Raji (cell line): ENCODE results near the gene AFF2.

ENCODE experiments used
- POLR2A ChIP-seq: IDR thresholded peaks from 2 replicates; pipeline ENCODE4 v1.6.1; 2011; ENCODE audit warnings: low read depth, low read length, control low read depth; ENCODE audit not compliant: insufficient read depth

The AFF2 gene

GRCh38 chrX:148593987-148594386, 93.6 kb downstream of the AFF2 start:
- TF ChIP-seq POLR2A, result no peak

- TF ChIP-seq POLR2A, result no peak
These were observed 99.0 kb downstream of the AFF2 start for GRCh38 chrX:148599404-148599803.

DNA sequence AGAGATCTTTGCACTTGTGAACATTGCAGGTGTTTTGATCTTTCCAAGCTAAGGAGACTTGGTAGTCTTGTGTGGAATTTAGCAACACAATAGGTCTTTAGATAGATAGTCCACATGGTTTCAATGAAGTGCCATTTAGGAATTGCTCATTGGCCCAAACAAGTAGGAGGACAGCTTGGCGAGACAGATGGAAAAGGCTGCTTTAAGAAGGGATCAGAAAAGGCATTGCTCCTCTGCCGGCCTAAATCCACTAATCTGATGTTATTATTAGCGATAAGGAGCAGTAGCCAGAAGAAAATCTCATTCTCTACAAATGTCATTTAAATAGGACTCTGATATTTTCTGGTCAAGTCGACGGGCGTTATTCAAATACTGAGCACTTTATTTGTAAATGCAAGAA, 99.7 kb downstream of the AFF2 start:
- TF ChIP-seq POLR2A, result no peak

GRCh38 chrX:148600581-148600980, 100.2 kb downstream of the AFF2 start:
- TF ChIP-seq POLR2A, result no peak

DNA sequence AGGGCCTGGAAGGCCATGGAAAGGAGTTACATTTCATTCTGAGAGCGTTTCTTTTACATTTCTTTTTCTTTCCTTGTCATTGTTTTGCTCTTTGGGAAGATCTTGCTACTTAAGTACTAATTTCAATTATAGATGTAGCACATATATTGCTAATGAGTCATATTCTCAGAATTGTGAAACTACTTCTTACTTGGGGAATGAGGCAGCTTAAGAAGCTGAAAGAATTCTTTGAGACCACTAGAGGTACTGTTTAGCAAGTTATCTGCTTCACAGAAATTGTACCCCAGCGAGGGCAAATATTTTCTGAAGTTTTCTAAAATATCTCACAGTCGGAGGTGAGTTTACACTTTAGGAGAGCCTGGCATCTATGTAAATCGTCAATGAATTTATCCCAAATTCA, 100.6 kb downstream of the AFF2 start:
- no peak for TF ChIP-seq POLR2A

GRCh38 chrX:148609515-148610327, 109.3 kb downstream of the AFF2 start:
- TF ChIP-seq POLR2A, result no peak

DNA sequence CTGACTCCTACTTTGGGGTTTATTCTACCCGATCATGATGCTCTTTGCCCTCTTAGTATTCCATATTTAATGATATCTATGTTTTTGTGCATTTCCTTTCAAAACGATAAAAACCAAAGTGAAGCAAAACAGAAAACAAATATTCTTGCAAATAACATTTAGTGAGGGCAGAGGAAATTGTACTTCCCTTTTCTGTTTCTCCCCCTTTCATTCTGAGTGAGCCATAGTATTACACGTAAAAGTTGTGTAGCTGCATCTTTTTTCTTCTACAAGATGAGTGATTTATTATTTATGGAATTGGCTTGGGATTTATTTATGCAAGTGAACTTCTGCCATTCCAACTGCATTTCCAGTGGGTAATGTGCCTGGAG, 109.9 kb downstream of the AFF2 start:
- TF ChIP-seq POLR2A, result no peak

- no peak for TF ChIP-seq POLR2A
These were observed 111.6 kb downstream of the AFF2 start for GRCh38 chrX:148611993-148612392.

DNA sequence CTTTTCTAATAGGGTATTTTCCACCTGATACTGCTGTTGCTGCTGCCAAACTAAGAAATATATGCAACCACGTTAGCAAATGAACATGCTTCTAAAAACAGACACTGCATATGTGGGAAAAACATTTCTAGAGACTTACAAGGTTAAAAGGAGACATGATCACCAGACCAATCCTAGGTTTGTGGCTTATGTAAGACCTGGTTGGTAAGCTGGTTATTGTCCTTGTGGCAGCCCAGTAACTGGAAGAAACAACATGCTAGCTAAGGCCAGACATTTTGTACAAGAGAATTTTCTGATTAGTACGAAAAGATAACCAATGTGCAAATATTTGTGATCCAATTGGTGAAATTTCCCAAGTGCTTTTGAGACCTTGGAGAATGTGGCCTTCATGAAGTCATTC, 112.0 kb downstream of the AFF2 start:
- no peak for TF ChIP-seq POLR2A

DNA sequence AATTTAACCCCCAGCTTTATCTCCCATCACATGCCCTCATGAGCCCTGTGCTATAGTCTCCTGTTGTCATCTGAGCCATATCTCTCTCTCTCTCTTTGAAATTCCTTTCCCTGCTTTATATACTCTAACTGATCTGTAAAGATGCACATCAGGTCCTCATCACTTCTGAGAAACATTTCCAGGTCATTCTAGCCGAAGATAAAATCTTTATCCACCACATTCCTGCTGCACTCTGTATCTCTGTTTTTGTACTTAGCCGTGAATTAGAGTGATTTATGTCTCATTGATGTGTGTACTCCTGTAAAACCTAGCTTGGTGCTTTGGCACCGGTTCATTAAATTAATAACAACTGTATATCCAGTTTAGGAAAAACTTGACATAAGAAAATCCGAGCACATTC, 113.2 kb downstream of the AFF2 start:
- TF ChIP-seq POLR2A, result no peak

DNA sequence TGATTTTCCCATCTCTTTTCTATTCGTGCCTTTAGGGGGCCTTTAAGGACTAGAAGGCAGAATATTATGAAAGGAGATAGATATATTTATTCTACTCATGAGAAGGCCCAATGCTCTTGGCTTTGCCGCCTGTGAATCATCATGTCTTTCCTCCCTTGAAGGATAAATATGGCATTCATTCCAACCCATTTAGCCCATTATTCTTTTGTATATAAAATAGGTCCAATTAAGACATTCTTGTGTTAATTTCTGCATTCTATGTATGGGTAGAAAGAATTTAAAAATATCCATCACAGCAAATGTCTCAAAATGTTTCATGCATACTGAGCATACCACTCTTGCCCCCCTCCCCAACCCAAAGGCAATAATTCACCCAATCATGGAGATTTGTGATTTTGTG, 115.1 kb downstream of the AFF2 start:
- TF ChIP-seq POLR2A, result no peak

GRCh38 chrX:148618470-148619445, 118.3 kb downstream of the AFF2 start:
- TF ChIP-seq POLR2A, result no peak

DNA sequence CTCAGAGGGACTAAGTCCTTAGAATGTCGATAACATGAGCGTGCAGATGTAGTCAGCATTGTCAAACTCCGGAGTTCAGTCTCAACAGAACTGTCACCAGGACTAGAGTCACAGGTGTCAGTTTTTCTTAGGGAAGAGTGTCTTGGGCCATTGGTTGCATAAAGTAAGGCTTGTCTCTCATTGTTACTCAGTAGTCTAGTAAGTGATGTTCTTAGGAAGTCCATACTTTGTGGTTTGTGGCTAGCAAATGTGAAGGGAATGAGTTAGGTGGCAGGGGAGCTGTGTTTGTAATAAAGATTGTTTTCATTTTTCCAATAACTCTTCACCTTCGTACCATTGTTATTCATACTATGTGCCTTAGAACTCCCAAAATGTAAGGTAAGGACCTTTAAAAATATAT, 119.6 kb downstream of the AFF2 start:
- TF ChIP-seq POLR2A, result no peak

DNA sequence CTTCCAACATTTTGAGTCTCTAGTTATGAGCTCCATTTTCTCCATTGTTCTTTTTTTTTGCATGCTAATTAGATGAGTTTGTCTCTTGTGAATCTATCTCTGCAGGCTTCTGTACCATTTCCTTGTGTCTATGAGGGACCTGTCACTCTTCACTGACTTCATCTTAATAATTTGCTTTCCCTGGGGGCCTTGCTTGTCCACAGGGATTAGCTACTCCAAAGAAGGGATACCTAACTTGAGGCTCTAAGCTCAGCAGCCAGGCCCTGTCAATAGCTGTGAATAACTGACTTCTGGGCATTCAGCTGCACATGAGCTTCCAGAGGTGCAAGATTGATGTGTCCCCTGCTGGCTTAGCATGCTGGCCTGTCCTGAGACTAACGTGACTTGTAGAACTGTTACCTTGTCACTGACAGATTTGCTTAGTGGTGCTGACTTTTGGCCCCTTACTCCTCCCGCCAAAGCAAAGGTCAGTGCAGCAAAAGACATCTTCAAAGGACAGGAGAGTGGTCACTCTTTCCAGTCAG, 124.6 kb downstream of the AFF2 start:
- no peak for TF ChIP-seq POLR2A

DNA sequence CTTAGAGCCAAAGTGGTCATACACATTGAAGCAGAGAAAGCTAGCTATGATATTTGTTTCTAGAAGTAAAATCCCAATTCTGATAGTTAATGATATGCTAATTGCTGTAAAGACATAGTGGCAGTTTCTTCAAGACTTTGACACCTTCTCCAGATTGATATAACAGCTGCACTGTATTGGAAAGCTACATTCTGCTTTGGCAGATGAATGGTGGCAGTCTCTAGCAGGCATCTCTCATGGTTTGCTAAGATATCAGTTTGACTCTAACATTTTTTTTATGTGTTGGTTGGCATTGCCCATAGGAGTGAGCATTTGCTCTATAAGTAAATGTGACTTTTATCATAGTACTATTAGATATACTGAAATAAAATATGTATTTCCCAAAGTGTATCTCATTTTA, 128.2 kb downstream of the AFF2 start:
- no peak for TF ChIP-seq POLR2A

DNA sequence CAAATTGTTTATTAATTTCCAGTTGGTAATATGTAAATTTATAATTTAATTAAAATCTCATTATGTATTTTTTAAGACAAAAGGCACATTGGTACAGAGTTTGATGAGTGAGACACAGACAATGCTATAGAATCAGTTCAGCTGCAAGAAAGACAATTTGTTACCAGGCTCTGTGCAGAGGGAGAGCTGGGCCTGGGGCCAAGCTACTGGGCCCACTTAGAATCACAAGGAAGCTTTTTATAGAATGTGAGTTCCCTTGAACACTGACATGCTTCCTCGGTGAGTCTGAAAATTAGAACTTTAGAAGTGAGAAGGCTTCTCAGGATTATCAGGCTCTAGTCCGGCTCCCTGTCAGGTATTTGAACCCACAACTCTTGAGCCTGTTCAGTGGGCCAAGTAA, 129.0 kb downstream of the AFF2 start:
- TF ChIP-seq POLR2A, result no peak
